HG03064 (cell line): Measurements from ENCODE around the gene PRKCE.
A peak's percentile ranks its signal among the peaks of the same experiment; 100 is the strongest.

ENCODE experiments used
- ATAC-seq: cut with Tn5 transposase; IDR thresholded peaks from one replicate; pipeline ENCODE4 v1.9.1; 2021; ENCODE audit warnings: low read depth; ENCODE audit not compliant: unreplicated experiment

Gene PRKCE

DNA sequence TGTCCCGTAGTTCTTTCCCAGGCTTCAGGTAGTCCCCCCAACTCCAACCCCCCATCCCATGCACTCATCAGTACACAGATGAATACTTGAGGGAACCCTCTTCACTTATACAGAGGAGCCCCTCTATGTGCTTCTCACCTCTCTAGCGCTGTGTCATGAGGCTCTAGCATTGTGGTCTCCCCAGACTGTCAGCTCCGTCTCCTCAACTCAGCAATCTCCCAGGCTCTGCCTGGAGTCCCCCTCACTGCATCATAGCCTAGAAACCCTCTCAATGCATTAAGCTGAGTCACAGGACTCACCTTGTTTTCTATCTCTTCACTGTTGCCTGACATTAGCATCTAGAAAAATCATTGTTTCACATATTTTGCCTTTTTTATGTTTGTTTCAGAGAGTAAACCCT, 20.2 kb upstream of the PRKCE start:
- ATAC-seq, result no peak

DNA sequence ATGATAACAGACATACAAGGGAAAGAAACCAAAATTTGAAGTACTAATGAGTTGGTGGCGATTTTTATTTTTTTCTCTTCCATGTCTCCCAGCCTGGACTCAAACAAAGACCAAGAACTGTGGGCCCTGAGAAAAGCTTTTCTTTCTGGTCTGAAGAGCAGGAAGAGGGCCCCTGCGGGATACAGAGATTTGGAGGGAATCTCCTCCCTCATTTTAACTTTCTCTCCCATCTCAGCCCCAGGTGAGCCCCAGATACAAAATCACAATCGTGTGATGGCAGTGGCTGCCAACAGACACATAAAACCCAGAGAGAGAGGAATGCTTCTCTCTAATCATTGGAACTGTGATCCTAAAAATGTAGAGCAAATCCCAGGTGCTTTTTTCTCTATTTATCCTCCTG, 19.5 kb upstream of the PRKCE start:
- no peak for ATAC-seq

DNA sequence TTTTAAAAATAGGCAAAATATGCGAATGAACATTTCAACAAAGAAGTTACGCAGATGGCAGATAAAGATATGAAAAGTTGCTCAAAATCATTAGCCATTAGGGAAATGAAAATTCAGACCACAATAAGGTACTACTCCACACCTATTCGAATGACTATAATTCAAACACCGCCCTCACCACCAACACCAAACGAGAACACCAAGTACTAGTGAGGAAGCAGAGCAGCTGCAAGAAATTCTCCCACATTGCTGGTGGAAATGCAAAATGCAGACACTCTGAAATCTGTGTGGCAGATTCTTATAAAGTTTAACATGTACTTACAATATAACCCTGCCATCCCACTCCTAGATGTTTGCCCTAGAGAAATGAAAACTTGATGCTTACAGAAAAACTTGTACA, 17.3 kb upstream of the PRKCE start:
- ATAC-seq, result no peak

DNA sequence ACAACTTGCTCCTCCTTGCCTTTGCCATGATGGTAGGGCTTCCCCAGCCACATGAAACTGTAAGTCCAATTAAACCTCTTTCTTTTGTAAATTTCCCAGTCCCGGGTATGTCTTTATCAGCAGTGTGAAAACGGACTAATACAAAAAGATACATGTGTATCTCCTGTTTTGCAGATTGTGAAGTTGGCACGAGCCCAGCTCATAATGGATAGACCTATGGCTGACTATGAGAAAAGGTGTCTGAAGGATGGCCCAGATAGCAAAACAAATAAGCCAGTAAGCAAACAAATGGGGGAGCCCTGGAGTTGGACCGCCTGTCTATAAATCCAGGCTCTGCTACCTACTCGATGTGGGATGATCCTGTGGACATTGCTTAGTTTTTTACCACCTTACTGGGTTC, 15.5 kb upstream of the PRKCE start:
- ATAC-seq, result no peak

DNA sequence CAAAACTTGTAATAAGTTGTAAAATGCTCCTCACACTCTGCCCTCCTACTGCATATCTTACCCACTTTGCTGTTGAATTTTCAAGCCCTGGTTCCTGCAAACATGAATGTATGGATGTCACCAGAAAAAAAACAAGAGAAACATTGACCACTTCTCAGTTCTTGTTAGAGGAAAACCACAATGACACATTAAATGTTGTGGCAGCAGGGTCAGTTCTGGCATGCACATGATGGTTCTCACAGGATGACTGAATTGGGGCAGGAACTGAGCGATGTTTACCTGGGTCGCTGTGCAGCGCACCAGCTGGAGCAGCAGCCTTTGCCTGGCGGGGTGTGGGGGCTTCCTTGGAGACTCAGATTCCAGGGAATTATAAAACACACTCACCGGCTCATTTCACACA, 14.0 kb upstream of the PRKCE start:
- no peak for ATAC-seq

DNA sequence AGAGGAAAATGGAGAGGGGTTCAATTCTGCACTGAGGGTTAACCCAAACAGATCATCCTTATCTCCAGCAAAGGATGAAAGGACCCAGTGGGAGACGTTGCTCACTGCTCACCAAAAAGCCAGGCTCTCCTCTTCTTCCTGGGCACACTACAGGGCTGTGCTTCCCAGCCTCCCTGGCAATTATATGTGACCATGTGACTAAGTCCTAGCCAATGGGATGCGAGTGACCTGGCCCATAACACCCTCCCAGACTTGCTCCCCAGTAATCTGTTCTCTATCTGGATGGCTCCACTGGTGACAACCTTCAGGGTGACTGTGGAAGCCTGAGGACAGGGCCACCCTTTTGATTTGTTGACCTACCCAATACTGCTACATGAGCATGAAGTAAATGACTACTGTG, 10.9 kb upstream of the PRKCE start:
- ATAC-seq, result no peak

DNA sequence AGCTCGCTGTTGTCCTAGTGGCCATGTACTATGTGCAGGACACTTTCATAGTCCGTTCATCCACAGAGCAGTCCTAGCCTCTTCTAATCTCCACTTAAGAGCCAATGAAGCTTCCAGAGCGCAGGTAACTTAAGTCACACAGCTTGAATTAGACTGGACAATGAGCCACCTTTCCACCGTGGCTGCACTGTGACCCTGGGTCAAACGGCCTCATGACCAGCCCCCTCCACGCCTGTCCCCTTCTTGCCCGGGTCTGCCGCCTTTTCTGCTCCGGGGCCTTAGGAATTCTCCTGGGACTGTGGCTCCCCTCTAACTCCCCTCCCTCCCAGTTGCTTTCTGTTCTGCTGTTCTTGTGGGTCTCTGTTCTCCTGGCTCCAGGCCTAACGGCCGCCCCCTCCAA, 8.4 kb upstream of the PRKCE start:
- ATAC-seq, result no peak

DNA sequence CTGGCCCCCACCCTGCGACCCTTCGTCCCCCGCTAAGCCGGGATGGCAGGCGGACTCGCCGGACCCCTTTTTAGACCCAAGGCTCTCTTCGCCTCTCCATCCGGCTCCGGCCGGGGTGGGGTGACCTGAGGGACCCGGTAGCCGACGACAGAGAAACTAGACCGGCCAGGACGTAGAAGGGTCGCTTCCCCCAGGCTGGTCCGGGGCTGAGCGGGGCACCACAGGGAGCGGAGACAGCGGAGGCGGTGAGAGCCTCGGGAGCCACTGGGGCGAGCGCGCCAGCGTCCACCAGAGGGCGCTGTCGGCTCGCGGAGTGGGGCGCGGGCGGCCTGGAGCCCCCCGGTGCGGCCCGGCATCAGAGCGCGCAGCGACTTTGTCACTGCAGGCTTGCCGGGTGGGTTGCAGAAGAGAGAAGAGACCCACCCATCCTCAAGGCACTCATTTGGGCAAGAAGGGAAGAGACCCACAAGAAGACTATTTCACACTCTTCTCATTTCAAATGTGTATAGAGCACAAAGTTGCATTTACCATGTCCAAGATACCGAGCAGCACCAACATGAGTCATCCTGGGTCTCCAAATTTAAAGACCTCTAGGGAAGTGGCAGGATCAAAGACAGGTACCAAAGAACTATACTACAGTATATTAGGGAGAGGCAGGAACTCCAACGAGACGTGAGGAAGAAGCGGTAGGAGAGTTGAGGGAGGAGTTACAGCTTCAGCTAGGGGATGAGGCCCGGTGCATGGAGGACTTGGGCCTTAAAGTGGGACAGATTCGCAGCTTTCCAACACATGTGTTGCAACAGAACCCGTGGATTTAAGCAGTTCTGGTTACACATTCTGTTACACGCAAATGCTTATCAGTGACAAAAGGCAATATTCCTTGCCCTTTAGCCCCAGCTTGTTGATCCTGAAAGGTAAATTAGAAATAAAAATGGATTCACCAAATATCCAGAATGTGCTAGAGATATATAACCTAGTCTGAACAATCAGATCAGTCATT, 7.6 kb upstream of the PRKCE start:
- peak; percentile 67 for ATAC-seq

DNA sequence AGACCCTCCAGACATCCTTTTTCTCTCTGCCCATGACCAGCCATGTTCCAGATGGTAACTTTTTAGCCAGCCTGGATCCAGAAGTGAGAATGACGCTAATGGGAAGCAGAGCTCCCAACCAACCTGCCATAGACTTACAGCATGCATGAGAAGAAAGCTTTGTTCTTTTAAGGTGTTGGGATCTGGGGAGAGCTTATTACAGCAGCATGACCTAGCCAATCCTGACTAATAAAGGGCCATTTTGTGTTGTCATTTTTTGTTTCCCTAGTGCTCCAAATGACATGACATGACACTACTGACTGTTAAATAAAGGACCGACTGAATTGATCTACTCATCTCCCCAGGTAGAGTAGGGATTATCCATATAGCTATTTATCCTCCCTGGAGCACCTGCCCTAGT, 5.2 kb upstream of the PRKCE start:
- ATAC-seq, result no peak

DNA sequence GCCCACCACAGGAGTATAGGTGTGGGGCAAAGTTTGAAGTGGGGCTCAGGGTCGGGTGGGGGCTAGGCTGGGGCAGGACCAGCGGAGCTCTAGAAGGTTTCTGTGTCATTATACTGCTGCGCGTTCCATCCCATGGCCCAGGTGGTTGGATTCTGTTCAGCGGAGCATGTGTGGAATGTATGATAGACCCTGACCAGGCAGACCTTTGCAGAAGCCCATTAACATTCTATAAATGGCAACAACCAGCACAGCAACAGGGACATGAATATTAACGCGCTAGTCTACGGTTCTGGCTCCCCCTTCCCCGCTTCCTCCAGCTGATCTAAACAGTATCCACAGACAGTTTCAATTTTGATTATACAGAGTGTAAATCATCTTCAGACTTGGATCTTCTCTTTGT, 4.1 kb upstream of the PRKCE start:
- ATAC-seq, result no peak

DNA sequence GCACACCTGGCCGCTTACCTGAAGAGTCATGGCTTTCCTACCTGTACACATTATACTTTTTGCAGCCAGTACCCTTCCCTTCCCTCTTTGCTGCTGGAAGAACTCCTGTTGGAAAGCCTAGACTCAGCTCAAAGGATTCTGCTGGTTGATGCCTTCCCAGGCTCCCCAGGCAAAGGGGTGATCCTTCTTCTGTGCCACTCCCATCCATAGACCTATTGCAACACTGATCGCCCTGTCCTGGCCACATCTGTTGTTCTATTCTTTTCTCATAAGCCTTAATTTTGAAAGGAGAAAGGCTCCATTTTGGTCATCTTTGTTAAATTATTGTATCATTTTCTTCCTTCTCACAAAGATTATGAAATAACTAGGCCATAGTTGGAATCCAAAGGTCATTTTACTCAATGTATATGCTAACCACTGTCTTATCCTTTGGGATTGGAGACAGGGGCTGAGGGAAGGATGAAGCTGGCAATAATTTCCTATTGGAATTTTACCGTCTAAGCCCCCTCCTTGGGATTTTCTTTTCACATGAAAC, 3.4 kb upstream of the PRKCE start:
- no peak for ATAC-seq

DNA sequence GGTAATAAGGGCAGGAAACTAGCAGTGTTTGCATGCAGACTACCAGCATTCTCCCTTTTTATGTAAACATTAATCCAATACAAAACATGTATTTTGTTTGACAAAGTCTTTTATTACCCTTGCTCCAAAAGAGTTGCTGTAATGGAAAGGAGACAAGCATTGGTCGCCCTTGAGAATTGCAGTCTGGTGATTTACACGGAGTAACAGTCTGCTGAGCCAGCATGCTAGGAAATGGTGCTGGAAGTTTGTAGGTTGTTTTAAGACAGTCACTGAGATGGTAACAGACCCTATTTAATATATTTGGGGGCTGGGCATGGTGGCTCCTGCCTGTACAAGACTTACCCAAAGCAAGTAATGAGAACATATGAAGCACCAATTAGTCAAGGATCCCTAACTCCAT, 2.8 kb upstream of the PRKCE start:
- ATAC-seq, result no peak

DNA sequence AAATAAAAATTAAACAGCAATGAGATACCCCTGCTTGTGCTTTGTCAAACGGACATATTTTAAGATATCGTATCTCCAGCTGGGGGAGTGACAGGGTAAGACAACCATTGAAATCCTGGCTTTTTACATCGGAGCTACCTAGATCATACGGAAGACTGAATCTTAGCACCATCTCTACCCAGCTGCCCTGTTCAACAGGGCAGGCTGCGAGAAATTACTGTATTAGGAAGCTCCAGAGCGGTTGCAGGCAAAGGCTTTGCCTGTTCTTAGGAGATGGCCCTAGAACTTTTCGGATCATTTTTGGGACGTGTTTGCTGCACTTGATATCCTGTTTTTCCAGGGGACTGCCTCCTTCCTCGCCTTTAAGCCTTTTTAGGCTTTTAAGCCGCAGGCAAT, 2.0 kb upstream of the PRKCE start:
- no peak for ATAC-seq

DNA sequence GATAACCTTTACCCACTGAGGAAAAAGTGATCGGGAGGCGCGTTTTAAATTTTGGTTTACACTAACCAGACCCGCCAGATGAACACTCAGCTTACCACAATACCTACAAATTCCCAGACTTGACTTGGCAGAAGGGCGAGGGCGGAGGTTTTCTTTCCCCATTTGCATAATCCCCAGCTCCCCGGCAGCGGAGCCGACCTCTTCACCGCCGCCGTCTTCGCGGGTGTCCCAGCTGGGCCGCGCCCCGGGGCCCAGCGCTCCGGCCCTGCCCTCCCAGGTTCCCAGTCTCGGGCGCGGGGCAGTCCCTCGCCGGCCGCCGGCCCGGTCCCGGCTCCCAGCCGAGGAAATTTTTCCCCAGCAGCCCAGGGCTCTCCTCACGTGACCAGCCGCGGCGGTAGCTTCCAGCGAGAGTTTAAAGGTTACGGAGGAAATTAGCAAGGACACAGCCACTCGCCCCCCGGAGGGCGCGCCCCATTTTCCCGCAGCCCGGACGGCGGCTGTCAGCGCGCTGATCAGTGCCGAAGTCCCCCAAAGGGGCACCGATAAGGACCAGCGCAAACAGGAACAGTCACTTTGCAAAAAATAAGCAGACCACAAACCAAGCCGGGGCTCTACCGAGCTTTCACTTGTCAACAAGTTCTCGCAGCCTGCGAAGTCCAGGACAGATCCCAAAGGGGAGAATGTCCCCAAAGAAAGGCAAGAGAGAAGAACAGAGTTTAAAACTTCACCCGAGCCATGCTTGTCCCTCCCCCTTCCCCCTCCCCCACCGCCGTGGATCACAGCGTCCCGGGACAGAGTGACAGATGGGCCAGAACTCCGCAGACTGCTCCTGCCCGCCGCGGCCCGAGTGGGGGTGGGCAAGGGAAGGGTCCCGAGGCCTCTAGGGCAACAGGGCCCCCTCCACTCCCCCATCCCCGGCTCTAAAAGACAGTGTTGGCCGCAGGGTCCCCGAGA, 1.3 kb upstream of the PRKCE start:
- peak; percentile 18 for ATAC-seq

DNA sequence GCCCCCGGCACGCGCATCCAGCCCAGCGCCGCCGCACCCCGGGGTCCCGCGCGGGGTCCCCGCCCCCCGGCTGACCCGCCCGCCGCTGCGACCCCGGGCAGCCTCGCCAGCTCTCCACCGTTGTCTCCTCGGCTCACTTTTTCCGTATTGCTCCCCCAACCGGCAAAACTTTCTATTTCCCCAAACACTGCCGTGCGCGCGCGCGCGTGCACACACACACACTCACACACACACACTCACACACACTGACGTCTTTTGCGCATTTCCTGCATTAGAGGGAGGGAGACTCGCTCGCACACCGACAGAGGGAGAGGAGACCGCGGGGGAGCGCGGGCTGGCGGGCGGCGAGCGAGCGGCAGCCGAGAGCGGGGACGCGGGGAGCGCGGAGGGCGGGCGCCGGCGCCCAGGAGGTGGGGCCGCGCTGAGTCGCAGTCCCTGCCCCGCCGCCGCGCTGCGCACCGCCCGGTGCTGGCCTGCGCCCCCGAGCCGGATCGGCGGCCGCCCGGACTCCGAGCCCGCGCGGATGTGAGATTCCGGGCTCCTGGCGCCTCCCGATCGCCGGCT, 542 bp upstream of the PRKCE start:
- ATAC-seq, result peak; percentile 47

DNA sequence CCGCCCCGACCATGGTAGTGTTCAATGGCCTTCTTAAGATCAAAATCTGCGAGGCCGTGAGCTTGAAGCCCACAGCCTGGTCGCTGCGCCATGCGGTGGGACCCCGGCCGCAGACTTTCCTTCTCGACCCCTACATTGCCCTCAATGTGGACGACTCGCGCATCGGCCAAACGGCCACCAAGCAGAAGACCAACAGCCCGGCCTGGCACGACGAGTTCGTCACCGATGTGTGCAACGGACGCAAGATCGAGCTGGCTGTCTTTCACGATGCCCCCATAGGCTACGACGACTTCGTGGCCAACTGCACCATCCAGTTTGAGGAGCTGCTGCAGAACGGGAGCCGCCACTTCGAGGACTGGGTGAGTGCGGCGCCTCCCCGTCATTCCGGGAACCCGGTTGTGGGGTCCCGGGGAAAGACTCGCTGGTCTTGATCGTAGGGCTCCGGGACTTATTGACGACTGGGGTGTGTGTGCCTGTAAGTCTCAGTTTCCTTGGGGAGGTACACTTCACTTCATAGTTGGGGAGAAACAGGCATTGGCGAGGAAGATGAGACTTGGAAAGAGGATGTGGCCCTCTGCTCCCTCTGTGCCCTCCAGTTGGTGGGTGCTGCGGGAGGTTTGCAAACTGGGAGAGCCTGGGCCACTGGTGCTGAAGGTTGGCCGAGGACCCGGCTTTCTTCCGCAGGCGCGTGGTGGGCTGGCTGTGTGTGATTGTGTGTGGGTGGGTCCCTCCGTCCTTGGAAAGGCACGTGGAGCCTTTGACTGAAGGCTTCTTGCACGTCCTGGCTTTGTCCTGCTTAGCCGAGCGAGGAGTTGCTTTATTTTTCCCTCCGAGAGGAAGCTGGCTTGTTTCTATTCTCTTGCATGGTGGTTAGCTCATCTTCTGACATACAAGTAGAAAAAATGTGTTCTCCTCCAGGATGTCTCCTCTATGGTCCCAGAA, 886 bp downstream of the PRKCE start:
- ATAC-seq, result no peak

DNA sequence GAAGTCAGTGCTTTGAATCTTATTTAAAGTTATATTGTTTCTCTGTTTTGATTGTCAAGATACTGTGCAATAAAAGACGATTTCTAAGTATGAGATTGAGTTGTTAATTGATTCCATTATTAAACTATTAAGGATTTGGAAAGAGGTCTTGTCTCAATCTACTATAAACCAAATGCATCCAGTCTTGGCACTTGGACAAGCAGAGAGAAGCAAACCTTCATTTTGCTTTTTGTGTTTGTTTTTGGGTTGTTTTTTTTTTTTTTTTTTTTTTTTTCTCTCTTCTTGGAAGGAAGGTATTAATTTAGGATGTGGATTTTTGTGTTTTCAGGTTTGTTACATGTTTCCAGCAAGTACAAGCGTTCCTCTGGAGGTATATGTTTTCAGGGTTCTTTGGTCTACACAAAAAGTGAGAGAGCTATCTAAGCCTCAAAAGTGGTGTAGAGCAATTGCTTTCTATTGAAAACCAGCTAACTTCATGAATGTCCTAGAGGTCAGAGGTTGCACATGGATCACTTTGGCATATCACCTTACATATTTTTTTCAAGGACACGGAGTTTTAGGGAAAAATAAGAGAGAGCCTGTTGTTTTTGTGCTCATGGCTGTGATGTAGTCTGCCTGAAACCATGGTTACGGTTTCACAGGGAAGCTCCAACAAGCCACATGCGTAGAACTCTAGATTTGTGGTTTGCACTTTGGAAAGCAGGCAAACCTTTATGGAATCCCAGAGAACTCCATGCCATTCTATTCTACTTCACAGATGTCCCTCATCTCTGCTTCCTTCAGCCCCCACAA, 1.8 kb downstream of the PRKCE start:
- ATAC-seq, result no peak

DNA sequence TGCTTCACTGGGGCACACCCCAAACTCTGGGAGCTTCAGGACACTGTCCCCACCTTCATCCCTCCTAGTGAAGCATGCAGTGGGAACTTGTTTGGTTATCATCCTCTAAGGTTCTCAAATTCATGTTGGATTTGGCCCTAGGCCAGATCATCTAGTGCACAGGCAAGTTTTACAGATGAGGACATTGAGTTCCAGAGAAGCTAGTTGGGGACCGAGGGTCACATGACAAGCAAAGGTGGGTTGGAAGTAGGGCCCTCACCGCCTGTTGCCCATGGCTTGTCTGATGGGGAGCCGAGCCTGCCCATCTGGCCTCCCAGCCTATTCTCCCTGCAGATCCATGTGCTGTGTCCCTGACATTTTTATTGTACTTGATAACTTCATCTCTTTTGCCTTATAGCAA, 2.8 kb downstream of the PRKCE start:
- no peak for ATAC-seq

DNA sequence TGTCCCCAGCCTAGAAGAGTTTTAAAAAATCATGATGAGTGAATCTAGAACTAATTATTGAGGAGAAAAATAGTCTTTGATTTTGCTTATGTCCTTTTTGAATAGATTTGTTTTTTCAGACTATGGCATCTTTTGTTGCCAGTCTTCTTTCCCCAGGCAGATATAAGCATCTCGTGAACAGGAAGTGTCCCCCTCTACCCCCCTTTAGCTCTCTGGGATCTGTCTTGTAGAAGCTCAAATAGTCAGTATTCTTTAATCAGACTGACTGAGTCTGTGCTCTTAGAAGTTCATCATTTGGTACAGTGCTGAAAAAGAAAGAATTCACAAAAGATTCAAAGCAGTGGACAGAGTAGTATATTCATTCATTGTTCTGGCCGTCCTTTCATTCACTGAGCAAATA, 10.4 kb downstream of the PRKCE start:
- ATAC-seq, result no peak
